Measurements from ENCODE around the gene CBX4. TPM values are rescaled to one million over a fixed set of nuclear protein-coding genes. Genes with fewer than 3 reads are reported as not detected.

CBX4 gene
- total and polyA plus RNA-seq, 2 of the 13 experiments (the other 11 are each of a cell fraction or from before 2014, with no cell fraction given), result 25.8 to 50.8 TPM

DNA sequence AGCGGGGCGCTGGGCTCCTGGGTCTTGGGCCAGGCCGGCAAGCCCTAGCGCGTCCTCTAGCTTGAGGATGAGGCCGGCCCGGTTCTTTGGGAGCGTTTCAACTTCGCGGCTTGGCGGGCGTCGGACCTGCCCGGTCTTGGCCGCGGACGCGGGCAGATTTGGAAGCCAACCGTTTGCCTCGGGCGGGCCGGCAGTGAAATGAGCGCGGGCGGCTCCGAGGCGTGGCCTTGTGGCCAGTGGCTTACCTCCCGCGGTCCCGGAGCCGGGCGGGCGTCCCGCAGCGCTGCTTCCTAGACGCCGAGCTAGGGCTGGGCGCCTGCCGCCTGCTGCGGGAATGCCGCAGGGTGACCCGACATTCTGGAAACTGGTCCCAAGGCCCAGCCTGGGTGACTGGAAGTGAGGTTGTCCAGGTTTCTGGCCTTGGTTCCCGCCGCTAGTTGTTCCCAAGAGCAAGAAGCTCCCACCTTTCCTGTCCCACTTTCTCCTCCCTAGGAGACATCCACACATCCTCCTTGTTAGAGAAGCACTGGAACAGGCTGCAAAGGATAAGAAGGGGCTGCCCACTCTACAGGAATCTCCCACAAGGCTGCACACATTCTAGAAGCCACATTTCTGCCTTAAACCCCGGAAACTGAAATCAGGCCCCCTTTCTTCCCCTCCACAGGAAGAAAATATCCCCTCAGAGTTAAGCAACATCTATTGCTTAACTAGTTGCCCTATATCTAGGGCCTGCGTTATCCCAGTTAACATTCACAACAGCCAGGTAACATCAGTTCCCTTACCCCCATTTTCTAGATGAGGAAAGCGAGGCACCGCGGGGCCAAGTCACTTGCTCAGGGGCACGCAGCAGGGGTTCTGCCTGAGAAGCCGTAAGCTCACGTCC lies 37.8 kb downstream of the CBX4 start (continued):
- TF ChIP-seq CEBPG (CRISPR knock-in tag; IDR thresholded peaks at IDR 0.05) (peak; percentile 54), FOXO4 (CRISPR knock-in tag; conservative IDR thresholded peaks at IDR 0.05) (0 out of 2 replicates have a peak, but pooled peaks have one; percentile 76), FOSL1 (CRISPR knock-in tag; IDR thresholded peaks at IDR 0.05; ENCODE audit: borderline replicate concordance) (0 out of 2 replicates have a peak, but pooled peaks have one; percentile 11), ZNF550 (CRISPR knock-in tag; IDR thresholded peaks at IDR 0.05; ENCODE audit: borderline replicate concordance) (no peak), CEBPB (IDR thresholded peaks at IDR 0.05; ENCODE audit: borderline replicate concordance, low read depth, low read length) (peak; percentile 66), ZNF567 (CRISPR knock-in tag; IDR thresholded peaks at IDR 0.05; ENCODE audit: borderline replicate concordance) (peak; percentile 8; the same call in 1 of the 2 replicates), ZFY (CRISPR knock-in tag; IDR thresholded peaks at IDR 0.05) (peak; percentile 59; the same call in 1 of the 2 replicates), MTA3 (CRISPR knock-in tag; IDR thresholded peaks at IDR 0.05) (no peak), E2F1 (CRISPR knock-in tag; IDR thresholded peaks at IDR 0.05) (peak; percentile 64; the same call in 1 of the 2 replicates), KAT8 (CRISPR knock-in tag; IDR thresholded peaks at IDR 0.05) (0 out of 2 replicates have a peak, but pooled peaks have one; percentile 16), PLRG1 (conservative IDR thresholded peaks at IDR 0.05) (no peak), HNF4A (CRISPR knock-in tag; IDR thresholded peaks at IDR 0.05) (0 out of 2 replicates have a peak, but pooled peaks have one; percentile 8), MED1 (CRISPR knock-in tag; IDR thresholded peaks at IDR 0.05) (peak; percentile 26; the same call in 1 of the 2 replicates), BRD4 (CRISPR knock-in tag; IDR thresholded peaks at IDR 0.05) (peak; percentile 83; the same call in 1 of the 2 replicates), HOXD1 (CRISPR knock-in tag; IDR thresholded peaks at IDR 0.05) (0 out of 2 replicates have a peak, but pooled peaks have one; percentile 10), GABPA (IDR thresholded peaks at IDR 0.05; ENCODE audit: low read depth, low read length) (no peak), GABPA (CRISPR knock-in tag; IDR thresholded peaks at IDR 0.05; ENCODE audit: low read depth) (0 out of 2 replicates have a peak, but pooled peaks have one; percentile 10), ZNF558 (CRISPR knock-in tag; IDR thresholded peaks at IDR 0.05; ENCODE audit: borderline replicate concordance) (no peak), EED (CRISPR knock-in tag; IDR thresholded peaks at IDR 0.05) (peak; percentile 88)
- TF ChIP-seq, protein P1, sequence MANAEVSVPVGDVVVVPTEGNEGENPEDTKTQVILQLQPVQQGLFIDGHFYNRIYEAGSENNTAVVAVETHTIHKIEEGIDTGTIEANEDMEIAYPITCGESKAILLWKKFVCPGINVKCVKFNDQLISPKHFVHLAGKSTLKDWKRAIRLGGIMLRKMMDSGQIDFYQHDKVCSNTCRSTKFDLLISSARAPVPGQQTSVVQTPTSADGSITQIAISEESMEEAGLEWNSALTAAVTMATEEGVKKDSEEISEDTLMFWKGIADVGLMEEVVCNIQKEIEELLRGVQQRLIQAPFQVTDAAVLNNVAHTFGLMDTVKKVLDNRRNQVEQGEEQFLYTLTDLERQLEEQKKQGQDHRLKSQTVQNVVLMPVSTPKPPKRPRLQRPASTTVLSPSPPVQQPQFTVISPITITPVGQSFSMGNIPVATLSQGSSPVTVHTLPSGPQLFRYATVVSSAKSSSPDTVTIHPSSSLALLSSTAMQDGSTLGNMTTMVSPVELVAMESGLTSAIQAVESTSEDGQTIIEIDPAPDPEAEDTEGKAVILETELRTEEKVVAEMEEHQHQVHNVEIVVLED (CRISPR knock-in tag; IDR thresholded peaks at IDR 0.05; ENCODE audit: borderline replicate concordance), result no peak
- TF ChIP-seq, protein P2, sequence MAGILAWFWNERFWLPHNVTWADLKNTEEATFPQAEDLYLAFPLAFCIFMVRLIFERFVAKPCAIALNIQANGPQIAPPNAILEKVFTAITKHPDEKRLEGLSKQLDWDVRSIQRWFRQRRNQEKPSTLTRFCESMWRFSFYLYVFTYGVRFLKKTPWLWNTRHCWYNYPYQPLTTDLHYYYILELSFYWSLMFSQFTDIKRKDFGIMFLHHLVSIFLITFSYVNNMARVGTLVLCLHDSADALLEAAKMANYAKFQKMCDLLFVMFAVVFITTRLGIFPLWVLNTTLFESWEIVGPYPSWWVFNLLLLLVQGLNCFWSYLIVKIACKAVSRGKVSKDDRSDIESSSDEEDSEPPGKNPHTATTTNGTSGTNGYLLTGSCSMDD (CRISPR knock-in tag; IDR thresholded peaks at IDR 0.05), result no peak
